KOPT-K1 (cell line): Measurements from ENCODE around the gene MBD6.
"Not testable (repeated sequence)": the region's sequence is repeated elsewhere in the genome, so short reads cannot be mapped to it uniquely, and the experiment has no call there.

Source experiments
- H3K27ac ChIP-seq: fragments of 200-600 bp; sonication (generic); 2 replicates; pipeline ENCODE4 v1.5.1; 2016; ENCODE audit warnings: antibody characterized with exemption, mild to moderate bottlenecking, low read depth, low read length; ENCODE audit not compliant: poor library complexity, severe bottlenecking
- H3K36me3 ChIP-seq: fragments of 200-600 bp; sonication (generic); 2 replicates; pipeline ENCODE4 v1.5.1; 2017; ENCODE audit warnings: antibody characterized with exemption, mild to moderate bottlenecking, low read length, moderate library complexity; ENCODE audit not compliant: insufficient read depth
- H3K9me3 ChIP-seq: fragments of 200-600 bp; sonication (generic); 2 replicates; pipeline ENCODE4 v1.5.1; 2017; ENCODE audit warnings: antibody characterized with exemption, low read length, mild to moderate bottlenecking; ENCODE audit not compliant: insufficient read depth, poor library complexity, severe bottlenecking

The MBD6 gene

DNA sequence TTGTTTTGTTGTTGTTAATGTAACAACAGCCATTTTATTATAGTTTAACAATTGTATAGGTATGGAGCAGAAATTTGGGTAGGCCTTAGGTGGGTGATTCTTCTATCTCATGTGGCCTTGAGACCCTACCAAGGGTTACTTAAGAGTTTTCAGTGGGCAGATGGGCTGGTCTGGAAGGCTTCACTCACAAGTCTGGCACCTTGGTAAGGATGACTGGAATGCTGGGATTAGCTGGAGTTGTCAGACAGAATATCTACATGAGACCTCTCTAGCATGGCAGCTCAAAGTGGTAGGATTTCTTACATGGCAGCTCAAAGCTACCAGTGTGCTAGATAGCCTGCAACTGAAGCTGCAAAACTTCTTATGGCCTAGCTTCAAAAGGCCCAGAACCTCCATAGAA lies 36.9 kb upstream of the MBD6 start:
- Histone ChIP-seq H3K9me3 (no peaks in the 10 kb centered on the region), H3K36me3 (peaks cover 19% of the 10 kb centered on the region), H3K27ac (no peak overlapping the region)

GRCh38 chr12:57487055-57487596 lies 35.5 kb upstream of the MBD6 start:
- Histone ChIP-seq H3K36me3 (peaks cover 33% of the 10 kb centered on the region), H3K9me3 (no peaks in the 10 kb centered on the region), H3K27ac (peak overlapping the region; percentile 44)

GRCh38 chr12:57487597-57488401 lies 34.8 kb upstream of the MBD6 start, which contains the start of gene MARS1:
TSS of gene MARS1 (plus strand) at chr12:57488068. CDS start at chr12:57488091, 23 bp downstream.
- Histone ChIP-seq H3K36me3 (peaks cover 40% of the 10 kb centered on the region), H3K9me3 (no peaks in the 10 kb centered on the region), H3K27ac (peak within 1 kb of the TSS; percentile 76)

GRCh38 chr12:57488402-57489156 lies 34.0 kb upstream of the MBD6 start:
- H3K36me3 ChIP-seq: peaks cover 43% of the 10 kb centered on the region
- no peaks in the 10 kb centered on the region for H3K9me3 ChIP-seq
- H3K27ac ChIP-seq: peak overlapping the region; percentile 76

DNA sequence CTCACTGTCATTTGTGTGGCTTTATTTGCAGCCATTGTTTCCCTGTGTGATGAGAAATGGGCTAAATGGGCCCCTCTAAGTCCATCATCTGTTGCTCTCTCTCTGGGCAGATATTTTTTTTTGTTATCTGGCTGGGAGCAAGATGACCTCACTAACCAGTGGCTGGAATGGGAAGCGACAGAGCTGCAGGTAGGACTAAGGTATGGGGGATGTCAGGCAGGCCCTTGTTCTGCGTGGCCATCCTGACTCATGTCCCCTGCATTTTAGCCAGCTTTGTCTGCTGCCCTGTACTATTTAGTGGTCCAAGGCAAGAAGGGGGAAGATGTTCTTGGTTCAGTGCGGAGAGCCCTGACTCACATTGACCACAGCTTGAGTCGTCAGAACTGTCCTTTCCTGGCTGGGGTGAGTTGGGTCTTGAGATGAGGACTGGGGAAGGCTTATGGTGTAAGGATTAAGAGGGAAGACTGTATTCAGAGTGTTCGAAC lies 33.4 kb upstream of the MBD6 start:
- peaks cover 47% of the 10 kb centered on the region for H3K36me3 ChIP-seq
- H3K9me3 ChIP-seq: no peaks in the 10 kb centered on the region
- peak overlapping the region; percentile 76 for H3K27ac ChIP-seq

GRCh38 chr12:57490126-57490525 lies 32.5 kb upstream of the MBD6 start:
- H3K9me3 ChIP-seq: no peaks in the 10 kb centered on the region
- H3K27ac ChIP-seq: no peak overlapping the region
- H3K36me3 ChIP-seq: peaks cover 52% of the 10 kb centered on the region

GRCh38 chr12:57491393-57492280 lies 31.0 kb upstream of the MBD6 start:
- Histone ChIP-seq H3K9me3 (no peaks in the 10 kb centered on the region), H3K27ac (no peak overlapping the region), H3K36me3 (peaks cover 65% of the 10 kb centered on the region)

- not testable (repeated sequence) for H3K9me3 ChIP-seq, H3K27ac ChIP-seq
- peaks cover 83% of the 10 kb centered on the region for H3K36me3 ChIP-seq
Observed at GRCh38 chr12:57495051-57495701, 27.4 kb upstream of the MBD6 start.

DNA sequence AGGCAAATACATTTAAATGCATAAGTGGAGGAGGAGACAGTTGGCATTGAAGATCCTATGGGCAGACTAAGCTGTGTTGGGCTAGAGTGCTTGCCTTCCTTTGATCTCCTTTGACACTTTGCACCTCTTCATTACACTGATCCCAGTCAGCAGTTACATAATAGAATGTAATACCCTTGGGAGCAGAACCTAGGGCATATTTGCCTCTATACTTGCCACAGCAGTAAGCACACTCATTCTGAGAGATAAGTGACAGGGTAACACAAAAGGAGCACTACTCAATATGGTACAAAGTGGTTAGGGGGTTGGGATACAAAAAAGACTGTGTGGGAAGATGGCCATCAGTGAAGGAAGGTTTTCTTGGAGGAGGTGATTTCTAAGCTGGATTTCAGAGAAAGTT lies 25.8 kb upstream of the MBD6 start:
- Histone ChIP-seq H3K36me3 (peaks cover 83% of the 10 kb centered on the region), H3K9me3 (no peaks in the 10 kb centered on the region), H3K27ac (no peak overlapping the region)

GRCh38 chr12:57497223-57498131 lies 25.1 kb upstream of the MBD6 start:
- Histone ChIP-seq H3K9me3 (no peaks in the 10 kb centered on the region), H3K27ac (no peak overlapping the region), H3K36me3 (peaks cover 84% of the 10 kb centered on the region)

DNA sequence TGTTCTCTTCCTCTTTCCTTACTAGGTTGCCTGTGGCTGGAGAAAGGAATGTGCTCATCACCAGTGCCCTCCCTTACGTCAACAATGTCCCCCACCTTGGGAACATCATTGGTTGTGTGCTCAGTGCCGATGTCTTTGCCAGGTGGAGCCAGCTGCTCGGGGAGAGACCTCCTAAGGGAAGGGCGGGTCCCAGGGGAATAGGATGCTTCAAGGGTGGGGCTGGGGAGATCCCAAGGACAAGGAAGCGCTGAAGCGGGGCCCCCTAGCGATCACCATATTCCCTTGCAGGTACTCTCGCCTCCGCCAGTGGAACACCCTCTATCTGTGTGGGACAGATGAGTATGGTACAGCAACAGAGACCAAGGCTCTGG lies 24.5 kb upstream of the MBD6 start:
- H3K36me3 ChIP-seq: peaks cover 84% of the 10 kb centered on the region
- no peak overlapping the region for H3K27ac ChIP-seq

DNA sequence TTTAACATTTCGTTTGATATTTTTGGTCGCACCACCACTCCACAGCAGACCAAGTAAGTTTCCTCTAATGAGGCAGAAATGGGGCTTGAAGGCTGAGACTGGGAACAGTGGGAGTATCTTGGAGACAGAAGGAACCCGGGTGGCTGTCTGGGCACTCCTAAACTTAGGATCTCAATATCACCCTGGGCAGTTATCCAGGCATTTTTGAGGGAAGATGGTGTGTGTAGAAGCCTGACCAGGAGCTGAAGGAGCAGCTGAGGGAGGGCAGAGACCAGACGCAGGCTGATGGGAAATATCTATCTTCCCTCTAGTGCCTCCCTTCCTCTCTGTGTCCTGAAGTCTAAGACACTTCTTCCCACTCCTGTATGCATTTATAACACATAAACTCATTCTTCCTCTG lies 24.1 kb upstream of the MBD6 start:
- Histone ChIP-seq H3K27ac (no peak overlapping the region), H3K9me3 (no peaks in the 10 kb centered on the region), H3K36me3 (peaks cover 88% of the 10 kb centered on the region)

More for the DNA sequence above, 24.5 kb upstream of the MBD6 start:
- H3K9me3 ChIP-seq: no peaks in the 10 kb centered on the region

GRCh38 chr12:57500213-57500612 lies 22.4 kb upstream of the MBD6 start:
- peaks cover 95% of the 10 kb centered on the region for H3K36me3 ChIP-seq
- H3K9me3 ChIP-seq: no peaks in the 10 kb centered on the region
- no peak overlapping the region for H3K27ac ChIP-seq
